Tibial nerve (tissue), 4 donors: ENCODE data around the gene RINL.

ENCODE experiments used
- EP300 ChIP-seq, 2 donors: sonication (generic); formaldehyde crosslinking; IDR thresholded peaks; one replicate each; pipeline ENCODE4 v1.6.1; 2017; ENCODE audit warnings: antibody characterized with exemption in 2 of 2, mild to moderate bottlenecking in 1 of 2
- POLR2A ChIP-seq, 2 donors: fragments of 450-650 bp; IDR thresholded peaks; one replicate each; pipeline ENCODE4 v1.6.1; 2017; ENCODE audit warnings: antibody characterized with exemption in 2 of 2, mild to moderate bottlenecking in 2 of 2, moderate library complexity in 2 of 2
- TF ChIP-seq, protein P1 (sequence below), 5 experiments: fragments of 200-600 bp in 3 of 5; fragments of 450-650 bp in 2 of 5; sonication (generic) in 3 of 5; IDR thresholded peaks; one replicate each; pipeline ENCODE4 v1.5.1; 2016 to 2019; ENCODE audit warnings: antibody characterized with exemption in 5 of 5, mild to moderate bottlenecking in 3 of 5, moderate library complexity in 2 of 5

DNA sequence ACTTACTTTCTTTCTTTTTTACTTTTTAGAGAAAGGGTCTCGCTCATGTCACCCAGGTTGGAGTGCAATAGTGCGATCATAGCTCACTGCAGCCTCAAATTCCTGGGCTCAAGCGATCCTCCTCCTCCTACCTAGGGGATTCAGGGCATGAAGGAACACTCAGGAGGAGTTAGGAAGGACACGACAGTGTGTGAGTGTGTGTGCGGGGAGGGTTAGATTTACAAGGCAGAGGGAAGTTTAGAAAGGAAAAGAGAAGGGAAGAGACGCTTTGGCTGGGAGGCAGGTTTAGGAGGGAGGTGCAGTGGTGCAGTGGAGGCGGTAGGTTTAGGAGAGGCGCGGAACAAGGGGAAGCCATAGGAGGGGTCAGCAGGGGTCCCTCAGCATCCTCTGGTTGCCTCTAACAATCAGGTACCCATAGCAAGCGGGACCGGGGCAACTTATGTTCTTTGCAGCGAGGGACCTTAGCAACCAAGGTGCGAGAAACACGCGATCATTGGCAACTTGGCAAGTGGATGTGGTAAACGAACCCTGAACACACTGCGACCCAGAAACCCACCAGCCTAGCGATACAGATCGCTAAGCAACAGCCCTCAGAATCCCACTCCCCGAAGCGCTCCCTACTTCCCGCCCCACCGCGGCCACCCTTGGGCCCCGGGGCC is 20.8 kb upstream of the RINL start:
- TF ChIP-seq, protein P1, sequence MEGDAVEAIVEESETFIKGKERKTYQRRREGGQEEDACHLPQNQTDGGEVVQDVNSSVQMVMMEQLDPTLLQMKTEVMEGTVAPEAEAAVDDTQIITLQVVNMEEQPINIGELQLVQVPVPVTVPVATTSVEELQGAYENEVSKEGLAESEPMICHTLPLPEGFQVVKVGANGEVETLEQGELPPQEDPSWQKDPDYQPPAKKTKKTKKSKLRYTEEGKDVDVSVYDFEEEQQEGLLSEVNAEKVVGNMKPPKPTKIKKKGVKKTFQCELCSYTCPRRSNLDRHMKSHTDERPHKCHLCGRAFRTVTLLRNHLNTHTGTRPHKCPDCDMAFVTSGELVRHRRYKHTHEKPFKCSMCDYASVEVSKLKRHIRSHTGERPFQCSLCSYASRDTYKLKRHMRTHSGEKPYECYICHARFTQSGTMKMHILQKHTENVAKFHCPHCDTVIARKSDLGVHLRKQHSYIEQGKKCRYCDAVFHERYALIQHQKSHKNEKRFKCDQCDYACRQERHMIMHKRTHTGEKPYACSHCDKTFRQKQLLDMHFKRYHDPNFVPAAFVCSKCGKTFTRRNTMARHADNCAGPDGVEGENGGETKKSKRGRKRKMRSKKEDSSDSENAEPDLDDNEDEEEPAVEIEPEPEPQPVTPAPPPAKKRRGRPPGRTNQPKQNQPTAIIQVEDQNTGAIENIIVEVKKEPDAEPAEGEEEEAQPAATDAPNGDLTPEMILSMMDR (IDR thresholded peaks at IDR 0.05): no peak
- TF ChIP-seq POLR2A (IDR thresholded peaks at IDR 0.05) (no peak), EP300 (IDR thresholded peaks at IDR 0.05) (no peak)
